Measurements from ENCODE around the gene CTBP2. TPM values are rescaled to one million over a fixed set of nuclear protein-coding genes. Genes with fewer than 3 reads are reported as not detected.
"Not testable (repeated sequence)": the region's sequence is repeated elsewhere in the genome, so short reads cannot be mapped to it uniquely, and the experiment has no call there.

CTBP2 gene
- total RNA-seq, 8 experiments from 2014 or later: 29.4 to 90.0 (median 44.8) TPM

- WGBS, 10 experiments: 60 to 100% (median 94%) methylated on average over 1 to 10 of the region's 10 CpGs; no CpG with 5 or more reads in 1 of the 10 experiments
- no peak overlapping the region for H3K4me3 ChIP-seq
- peaks cover 4 to 8% of the 10 kb centered on the region in 2 donors for H3K4me1 ChIP-seq (replicated peaks in 1 of 2)
- in situ Hi-C loops (cut with MboI; ENCODE audit: low pct_unique_long_range_greater_than_20kb in 2 of 9, low sequenced_read_pairs in 9 of 9, unreplicated experiment in 9 of 9): no loop called here
- no peak for ATAC-seq (replicated peaks in 6 of 8)
- no peak overlapping the region for H3K27ac ChIP-seq
Measured at GRCh38 chr10:125194814-125195213, 34.5 kb upstream of the CTBP2 start.

GRCh38 chr10:125193306-125193877 lies 33.0 kb upstream of the CTBP2 start:
- no peak for ATAC-seq (replicated peaks in 6 of 8)
- Histone ChIP-seq H3K27ac (no peak overlapping the region), H3K4me3 (no peak overlapping the region), H3K4me1 (replicated peaks in 1 of 2) (peaks cover 0 to 6% of the 10 kb centered on the region in 2 donors)
- in situ Hi-C loops (cut with MboI; ENCODE audit: low pct_unique_long_range_greater_than_20kb in 2 of 9, low sequenced_read_pairs in 9 of 9, unreplicated experiment in 9 of 9): no loop called here
- WGBS, 10 experiments: 67 to 100% (median 88%) methylated on average over 1 to 7 of the region's 11 CpGs; no CpG with 5 or more reads in 3 of the 10 experiments

GRCh38 chr10:125192620-125193019 lies 32.3 kb upstream of the CTBP2 start:
- Histone ChIP-seq H3K27ac (no peak overlapping the region), H3K4me1 (replicated peaks in 1 of 2) (peaks cover 0 to 6% of the 10 kb centered on the region in 2 donors), H3K4me3 (no peak overlapping the region)
- ATAC-seq (replicated peaks in 6 of 8): no peak
- 77 to 100% (median 93%) methylated on average over 1 to 7 of the region's 12 CpGs; no CpG with 5 or more reads in 3 of the 10 experiments for WGBS, 10 experiments
- in situ Hi-C loops (cut with MboI; ENCODE audit: low pct_unique_long_range_greater_than_20kb in 2 of 9, low sequenced_read_pairs in 9 of 9, unreplicated experiment in 9 of 9): no loop called here

GRCh38 chr10:125192005-125192404 lies 31.6 kb upstream of the CTBP2 start:
- no peak overlapping the region for H3K4me3 ChIP-seq
- H3K27ac ChIP-seq: no peak overlapping the region
- in situ Hi-C loops (cut with MboI; ENCODE audit: low pct_unique_long_range_greater_than_20kb in 2 of 9, low sequenced_read_pairs in 9 of 9, unreplicated experiment in 9 of 9): no loop called here
- peaks cover 0 to 6% of the 10 kb centered on the region in 2 donors for H3K4me1 ChIP-seq (replicated peaks in 1 of 2)
- WGBS, 10 experiments: 40 to 96% (median 85%) methylated on average over 2 to 6 of the region's 9 CpGs; no CpG with 5 or more reads in 1 of the 10 experiments
- ATAC-seq (replicated peaks in 6 of 8): no peak

GRCh38 chr10:125190946-125191345 lies 30.6 kb upstream of the CTBP2 start:
- Histone ChIP-seq H3K27ac (no peak overlapping the region), H3K4me1 (replicated peaks in 1 of 2) (peaks cover 0 to 6% of the 10 kb centered on the region in 2 donors), H3K4me3 (no peak overlapping the region)
- 9 to 80% (median 53%) methylated on average over 2 to 6 of the region's 8 CpGs; no CpG with 5 or more reads in 2 of the 10 experiments for WGBS, 10 experiments
- in situ Hi-C loops (cut with MboI; ENCODE audit: low pct_unique_long_range_greater_than_20kb in 2 of 9, low sequenced_read_pairs in 9 of 9, unreplicated experiment in 9 of 9): no loop called here
- peak in 1 of 8 experiments; percentile 47 for ATAC-seq (replicated peaks in 6 of 8)

- Histone ChIP-seq H3K27ac (no peak overlapping the region), H3K4me3 (no peak overlapping the region), H3K4me1 (replicated peaks in 1 of 2) (peaks cover 0 to 6% of the 10 kb centered on the region in 2 donors)
- WGBS, 10 experiments: 20 to 90% (median 60%) methylated on average over 1 to 6 of the region's 6 CpGs
- in situ Hi-C loops (cut with MboI; ENCODE audit: low pct_unique_long_range_greater_than_20kb in 2 of 9, low sequenced_read_pairs in 9 of 9, unreplicated experiment in 9 of 9): no loop called here
- ATAC-seq (replicated peaks in 6 of 8): no peak
Measured at GRCh38 chr10:125190414-125190813, 30.1 kb upstream of the CTBP2 start.

- 37 to 100% (median 79%) methylated on average over 2 to 6 of the region's 8 CpGs; no CpG with 5 or more reads in 4 of the 10 experiments for whole genome bisulfite sequencing, 10 experiments
- ATAC-seq (replicated peaks in 6 of 8): no peak
- no peak overlapping the region for H3K4me3 ChIP-seq
- H3K27ac ChIP-seq: no peak overlapping the region
- in situ Hi-C loops (cut with MboI; ENCODE audit: low pct_unique_long_range_greater_than_20kb in 2 of 9, low sequenced_read_pairs in 9 of 9, unreplicated experiment in 9 of 9): no loop called here
- peaks cover 0 to 6% of the 10 kb centered on the region in 2 donors for H3K4me1 ChIP-seq (replicated peaks in 1 of 2)
Measured at GRCh38 chr10:125189162-125189561, 28.8 kb upstream of the CTBP2 start.

GRCh38 chr10:125187238-125188194 lies 27.2 kb upstream of the CTBP2 start:
- H3K27ac ChIP-seq: no peak overlapping the region
- peaks cover 0 to 6% of the 10 kb centered on the region in 2 donors for H3K4me1 ChIP-seq (replicated peaks in 1 of 2)
- no peak for ATAC-seq (replicated peaks in 6 of 8)
- WGBS, 10 experiments: 39 to 88% methylated on average over 3 to 4 of the region's 6 CpGs; no CpG with 5 or more reads in 8 of the 10 experiments
- in situ Hi-C loops (cut with MboI; ENCODE audit: low pct_unique_long_range_greater_than_20kb in 2 of 9, low sequenced_read_pairs in 9 of 9, unreplicated experiment in 9 of 9): no loop called here
- no peak overlapping the region for H3K4me3 ChIP-seq

- Histone ChIP-seq H3K27ac (no peak overlapping the region), H3K4me3 (no peak overlapping the region), H3K4me1 (replicated peaks in 1 of 2) (peaks cover 0 to 6% of the 10 kb centered on the region in 2 donors)
- ATAC-seq (replicated peaks in 6 of 8): no peak
- 24 to 96% (median 64%) methylated on average over 3 to 10 of the region's 18 CpGs; no CpG with 5 or more reads in 1 of the 10 experiments for WGBS, 10 experiments
- in situ Hi-C loops (cut with MboI; ENCODE audit: low pct_unique_long_range_greater_than_20kb in 2 of 9, low sequenced_read_pairs in 9 of 9, unreplicated experiment in 9 of 9): no loop called here
Measured at GRCh38 chr10:125186431-125187170, 26.2 kb upstream of the CTBP2 start.

GRCh38 chr10:125179107-125179506 lies 18.7 kb upstream of the CTBP2 start:
- in situ Hi-C loops (cut with MboI; ENCODE audit: low pct_unique_long_range_greater_than_20kb in 2 of 9, low sequenced_read_pairs in 9 of 9, unreplicated experiment in 9 of 9); H3K4me1 ChIP-seq (replicated peaks in 1 of 2); ATAC-seq (replicated peaks in 6 of 8); H3K4me3 ChIP-seq; H3K27ac ChIP-seq: not testable (repeated sequence)
- WGBS, 10 experiments: 100% methylated on average over 1 of the region's 3 CpGs; no CpG with 5 or more reads in 9 of the 10 experiments

- Histone ChIP-seq H3K4me1 (replicated peaks in 1 of 2) (no peaks in the 10 kb centered on the region), H3K4me3 (no peak overlapping the region), H3K27ac (no peak overlapping the region)
- ATAC-seq (replicated peaks in 6 of 8): no peak
- in situ Hi-C loops (cut with MboI; ENCODE audit: low pct_unique_long_range_greater_than_20kb in 2 of 9, low sequenced_read_pairs in 9 of 9, unreplicated experiment in 9 of 9): no loop called here
- 30 to 86% (median 66%) methylated on average over 1 to 11 of the region's 14 CpGs; no CpG with 5 or more reads in 1 of the 10 experiments for WGBS, 10 experiments
Measured at GRCh38 chr10:125177641-125178640, 17.6 kb upstream of the CTBP2 start.

- no peak for ATAC-seq (replicated peaks in 6 of 8)
- H3K4me3 ChIP-seq: no peak overlapping the region
- peaks cover 0 to 6% of the 10 kb centered on the region in 2 donors for H3K4me1 ChIP-seq (replicated peaks in 1 of 2)
- in situ Hi-C loops (cut with MboI; ENCODE audit: low pct_unique_long_range_greater_than_20kb in 2 of 9, low sequenced_read_pairs in 9 of 9, unreplicated experiment in 9 of 9): no loop called here
- no peak overlapping the region for H3K27ac ChIP-seq
- WGBS, 10 experiments: 15 to 81% (median 60%) methylated on average over 2 to 8 of the region's 8 CpGs
Measured at GRCh38 chr10:125175807-125176206, 15.4 kb upstream of the CTBP2 start.
